ENCODE measurements around the gene CMTM8.
A peak's percentile ranks its signal among the peaks of the same experiment; 100 is the strongest.

The CMTM8 gene

GRCh38 chr3:32373276-32373675 lies 134.8 kb downstream of the CMTM8 start:
- Histone ChIP-seq H3K27me3 (ENCODE audit: insufficient read depth, low read depth) (no peaks in the 10 kb centered on the region), H3K4me3 (IDR thresholded peaks at IDR 0.05; ENCODE audit: insufficient read depth, low read depth, low read length) (no peak overlapping the region), H3K79me2 (ENCODE audit: insufficient read depth, low read depth) (no peaks in the 10 kb centered on the region), H2AFZ (ENCODE audit: low read depth) (no peak overlapping the region), H3K4me2 (no peak overlapping the region), H3K4me1 (ENCODE audit: low read depth, poor library complexity, severe bottlenecking) (peaks cover 27% of the 10 kb centered on the region), H3K27ac (no peak overlapping the region), H3K36me3 (ENCODE audit: insufficient read depth) (no peaks in the 10 kb centered on the region), H3K9ac (no peak overlapping the region), H4K20me1 (ENCODE audit: insufficient read depth) (no peaks in the 10 kb centered on the region)
- TF ChIP-seq, protein P1, sequence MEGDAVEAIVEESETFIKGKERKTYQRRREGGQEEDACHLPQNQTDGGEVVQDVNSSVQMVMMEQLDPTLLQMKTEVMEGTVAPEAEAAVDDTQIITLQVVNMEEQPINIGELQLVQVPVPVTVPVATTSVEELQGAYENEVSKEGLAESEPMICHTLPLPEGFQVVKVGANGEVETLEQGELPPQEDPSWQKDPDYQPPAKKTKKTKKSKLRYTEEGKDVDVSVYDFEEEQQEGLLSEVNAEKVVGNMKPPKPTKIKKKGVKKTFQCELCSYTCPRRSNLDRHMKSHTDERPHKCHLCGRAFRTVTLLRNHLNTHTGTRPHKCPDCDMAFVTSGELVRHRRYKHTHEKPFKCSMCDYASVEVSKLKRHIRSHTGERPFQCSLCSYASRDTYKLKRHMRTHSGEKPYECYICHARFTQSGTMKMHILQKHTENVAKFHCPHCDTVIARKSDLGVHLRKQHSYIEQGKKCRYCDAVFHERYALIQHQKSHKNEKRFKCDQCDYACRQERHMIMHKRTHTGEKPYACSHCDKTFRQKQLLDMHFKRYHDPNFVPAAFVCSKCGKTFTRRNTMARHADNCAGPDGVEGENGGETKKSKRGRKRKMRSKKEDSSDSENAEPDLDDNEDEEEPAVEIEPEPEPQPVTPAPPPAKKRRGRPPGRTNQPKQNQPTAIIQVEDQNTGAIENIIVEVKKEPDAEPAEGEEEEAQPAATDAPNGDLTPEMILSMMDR (conservative IDR thresholded peaks at IDR 0.05; ENCODE audit: low read depth, low read length): no peak

- Histone ChIP-seq H4K20me1 (ENCODE audit: insufficient read depth) (no peaks in the 10 kb centered on the region), H3K27me3 (ENCODE audit: insufficient read depth, low read depth) (no peaks in the 10 kb centered on the region), H3K9ac (no peak overlapping the region), H3K4me3 (IDR thresholded peaks at IDR 0.05; ENCODE audit: insufficient read depth, low read depth, low read length) (no peak overlapping the region), H3K4me2 (no peak overlapping the region), H2AFZ (ENCODE audit: low read depth) (no peak overlapping the region), H3K4me1 (ENCODE audit: low read depth, poor library complexity, severe bottlenecking) (peaks cover 21% of the 10 kb centered on the region), H3K79me2 (ENCODE audit: insufficient read depth, low read depth) (no peaks in the 10 kb centered on the region), H3K27ac (no peak overlapping the region), H3K36me3 (ENCODE audit: insufficient read depth) (no peaks in the 10 kb centered on the region)
- TF ChIP-seq, protein P1 (conservative IDR thresholded peaks at IDR 0.05; ENCODE audit: low read depth, low read length): no peak
Observed at GRCh38 chr3:32373844-32374243, 135.4 kb downstream of the CMTM8 start.

- no peaks in the 10 kb centered on the region for H3K36me3 ChIP-seq (ENCODE audit: insufficient read depth)
- H4K20me1 ChIP-seq (ENCODE audit: insufficient read depth): no peaks in the 10 kb centered on the region
- no peak overlapping the region for H3K9ac ChIP-seq
- H3K4me1 ChIP-seq (ENCODE audit: low read depth, poor library complexity, severe bottlenecking): peaks cover 18% of the 10 kb centered on the region
- H3K27me3 ChIP-seq (ENCODE audit: insufficient read depth, low read depth): no peaks in the 10 kb centered on the region
- TF ChIP-seq, protein P1 (conservative IDR thresholded peaks at IDR 0.05; ENCODE audit: low read depth, low read length): peak; percentile 74
- H3K4me3 ChIP-seq (IDR thresholded peaks at IDR 0.05; ENCODE audit: insufficient read depth, low read depth, low read length): no peak overlapping the region
- H2AFZ ChIP-seq (ENCODE audit: low read depth): no peak overlapping the region
- H3K4me2 ChIP-seq: no peak overlapping the region
- H3K79me2 ChIP-seq (ENCODE audit: insufficient read depth, low read depth): no peaks in the 10 kb centered on the region
- H3K27ac ChIP-seq: no peak overlapping the region
Observed at GRCh38 chr3:32374788-32375595, 136.5 kb downstream of the CMTM8 start.

- Histone ChIP-seq H3K27me3 (ENCODE audit: insufficient read depth, low read depth) (no peaks in the 10 kb centered on the region), H3K4me1 (ENCODE audit: low read depth, poor library complexity, severe bottlenecking) (peaks cover 18% of the 10 kb centered on the region), H4K20me1 (ENCODE audit: insufficient read depth) (no peaks in the 10 kb centered on the region), H3K4me2 (no peak overlapping the region), H3K4me3 (IDR thresholded peaks at IDR 0.05; ENCODE audit: insufficient read depth, low read depth, low read length) (no peak overlapping the region), H2AFZ (ENCODE audit: low read depth) (no peak overlapping the region), H3K36me3 (ENCODE audit: insufficient read depth) (no peaks in the 10 kb centered on the region), H3K79me2 (ENCODE audit: insufficient read depth, low read depth) (no peaks in the 10 kb centered on the region), H3K9ac (no peak overlapping the region), H3K27ac (no peak overlapping the region)
- TF ChIP-seq, protein P1 (conservative IDR thresholded peaks at IDR 0.05; ENCODE audit: low read depth, low read length): no peak
Observed at GRCh38 chr3:32375596-32375930, 137.1 kb downstream of the CMTM8 start.

All from KMS-11 (cell line).